PC-3 (cell line): ENCODE results near the gene RCAN1.

Experiments used
- CTCF ChIP-seq: fragments of 300-600 bp; sonication (generic); conservative IDR thresholded peaks from 2 replicates; pipeline ENCODE4 v1.5.1; 2017; ENCODE audit warnings: antibody characterized with exemption, low read depth, mild to moderate bottlenecking, low read length
- EZH2phosphoT487 ChIP-seq: fragments of 300-600 bp; sonication (generic); IDR thresholded peaks from 2 replicates; pipeline ENCODE4 v1.6.1; 2018; ENCODE audit warnings: mild to moderate bottlenecking, antibody characterized with exemption, low read length, borderline replicate concordance

DNA sequence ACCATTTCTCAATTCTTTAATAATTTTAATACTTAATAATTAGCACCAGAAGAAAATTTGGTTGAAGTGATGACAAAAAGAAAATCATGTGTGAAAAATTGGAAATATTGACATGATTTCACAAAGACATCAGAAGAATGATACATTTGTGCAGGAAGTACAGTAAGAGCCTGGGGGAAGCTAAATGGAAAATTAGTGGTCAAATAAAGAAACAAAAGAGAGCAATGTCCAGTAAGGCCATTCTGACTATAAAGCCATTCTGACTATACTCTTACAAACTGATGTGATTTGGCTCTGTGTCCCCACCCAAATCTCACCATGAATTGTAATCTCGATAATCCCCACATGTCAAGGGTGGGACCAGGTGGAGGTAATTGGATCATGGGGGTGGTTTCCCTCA lies 54.3 kb downstream of the RCAN1 start:
- TF ChIP-seq EZH2phosphoT487 (no peak), CTCF (no peak)
